Stimulated activated naive CD4-positive, alpha-beta T cell (primary cell): ENCODE data around the gene OLFML3.

Experiments used
- DNase-seq, 6 experiments: peaks; one replicate each; lab custom pipeline; 2025; lab: John Stamatoyannopoulos, UW

Gene OLFML3

GRCh38 chr1:114025609-114026401 is 46.5 kb downstream of the OLFML3 start:
- DNase-seq, result no peak

DNA sequence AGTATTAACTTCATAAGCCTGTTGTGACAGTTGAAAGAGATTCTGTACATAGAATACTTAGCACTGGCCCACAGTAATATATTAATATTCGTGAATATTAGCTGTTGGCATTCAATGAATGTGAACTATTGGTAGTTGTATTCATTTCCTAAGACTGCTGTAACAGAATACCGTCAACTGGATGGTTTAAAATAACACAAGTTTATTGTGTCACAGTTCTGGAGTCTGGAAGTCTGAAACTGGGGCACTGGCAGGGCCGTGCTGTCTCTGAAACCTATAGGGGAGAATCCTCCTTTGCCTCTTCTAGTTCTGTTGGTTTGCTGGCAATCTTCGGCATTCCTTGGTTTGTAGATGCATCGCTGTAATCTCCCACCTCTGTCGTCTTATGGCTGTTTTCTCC is 47.5 kb downstream of the OLFML3 start:
- DNase-seq, result no peak
